ENCODE results near the gene PCGF6.
A peak's percentile ranks its signal among the peaks of the same experiment; 100 is the strongest.
"Not testable (repeated sequence)": the region's sequence is repeated elsewhere in the genome, so short reads cannot be mapped to it uniquely, and the experiment has no call there.

The PCGF6 gene

GRCh38 chr10:103350517-103351260 is at the start of gene PCGF6:
Gene PCGF6, minus strand, starts transcription at chr10:103351140. Its CDS starts 74 bp downstream, at chr10:103351066.
- DNase-seq = no peak

GRCh38 chr10:103397191-103397825 is 46.4 kb upstream of the PCGF6 start:
- no peak for DNase-seq

GRCh38 chr10:103396789-103397087 is 45.8 kb upstream of the PCGF6 start:
- DNase-seq = no peak

GRCh38 chr10:103396067-103396788 is 45.3 kb upstream of the PCGF6 start, which contains the start of the genes ATP5MK and PDCD11:
Gene ATP5MK, minus strand, starts transcription at chr10:103396475. Its CDS starts 4,018 bp downstream, at chr10:103392457.
Gene PDCD11, plus strand, starts transcription at chr10:103396626. Its CDS starts 1,801 bp downstream, at chr10:103398427.
- DNase-seq = peak; percentile 74

- no peak for DNase-seq
Measured at GRCh38 chr10:103395754-103396066, 44.8 kb upstream of the PCGF6 start.

- no peak for DNase-seq
Measured at GRCh38 chr10:103394180-103394579, 43.2 kb upstream of the PCGF6 start.

- no peak for DNase-seq
Measured at GRCh38 chr10:103382769-103383168, 31.8 kb upstream of the PCGF6 start.

- DNase-seq = no peak
Measured at GRCh38 chr10:103374263-103374662, 23.3 kb upstream of the PCGF6 start.

GRCh38 chr10:103373544-103373943 is 22.6 kb upstream of the PCGF6 start:
- no peak for DNase-seq

- DNase-seq = peak; percentile 53
Measured at GRCh38 chr10:103367782-103368518, 17.0 kb upstream of the PCGF6 start, which contains the start of gene TAF5. Gene TAF5, plus strand, starts transcription at chr10:103367976. Its CDS starts 14 bp downstream, at chr10:103367990.

GRCh38 chr10:103367379-103367781 is 16.4 kb upstream of the PCGF6 start:
- DNase-seq = no peak

GRCh38 chr10:103360791-103361190 is 9.9 kb upstream of the PCGF6 start:
- not testable (repeated sequence) for DNase-seq

GRCh38 chr10:103359493-103359892 is 8.6 kb upstream of the PCGF6 start:
- DNase-seq = not testable (repeated sequence)

- DNase-seq = no peak
Measured at GRCh38 chr10:103355906-103356599, 5.1 kb upstream of the PCGF6 start.

- not testable (repeated sequence) for DNase-seq
Measured at GRCh38 chr10:103354567-103354966, 3.6 kb upstream of the PCGF6 start.

GRCh38 chr10:103353281-103353680 is 2.3 kb upstream of the PCGF6 start:
- DNase-seq = no peak

GRCh38 chr10:103350175-103350516 is 794 bp downstream of the PCGF6 start:
- no peak for DNase-seq

- no peak for DNase-seq
Measured at GRCh38 chr10:103336370-103336769, 14.6 kb downstream of the PCGF6 start.

GRCh38 chr10:103334567-103334966 is 16.4 kb downstream of the PCGF6 start:
- DNase-seq = no peak

GRCh38 chr10:103333934-103334520 is 16.9 kb downstream of the PCGF6 start:
- DNase-seq = no peak

- no peak for DNase-seq
Measured at GRCh38 chr10:103327906-103328305, 23.0 kb downstream of the PCGF6 start.

- DNase-seq = no peak
Measured at GRCh38 chr10:103316087-103316486, 34.9 kb downstream of the PCGF6 start.
